IPS-18c (cell line): ENCODE data around the gene FBLN2.
"Not testable (repeated sequence)": the region's sequence is repeated elsewhere in the genome, so short reads cannot be mapped to it uniquely, and the experiment has no call there.

Source experiments
- H3K4me3 ChIP-seq: 2 replicates; pipeline ENCODE4 v1.7.0; 2013; ENCODE audit warnings: low read depth, mild to moderate bottlenecking, low read length, moderate library complexity; ENCODE audit not compliant: insufficient read depth
- H3K9me3 ChIP-seq: one replicate; pipeline ENCODE4 v1.6.1; 2013; ENCODE audit warnings: mild to moderate bottlenecking, low read length, moderate library complexity; ENCODE audit not compliant: control insufficient read depth, insufficient read depth

FBLN2 gene

DNA sequence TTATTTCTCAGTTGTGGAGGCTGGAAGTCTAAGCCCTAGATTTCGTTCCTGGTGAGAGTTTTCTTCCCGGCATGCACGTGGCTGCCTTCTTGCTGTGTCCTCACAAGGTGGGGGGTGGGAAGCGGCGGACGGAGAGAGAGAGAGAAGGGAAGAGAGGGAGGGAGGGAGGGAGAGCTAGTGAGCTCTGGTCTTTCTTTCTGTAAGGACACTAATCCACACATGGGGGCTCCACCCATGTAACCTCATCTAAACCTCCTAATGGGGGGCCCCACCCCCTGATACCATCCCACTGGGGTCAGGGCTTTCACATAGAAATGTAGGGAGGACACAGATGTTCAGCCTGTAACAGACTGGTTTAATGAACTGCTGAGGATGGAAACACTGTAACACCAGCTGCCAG is 7.3 kb downstream of the FBLN2 start:
- Histone ChIP-seq H3K9me3 (no peaks in the 10 kb centered on the region), H3K4me3 (no peak overlapping the region)

DNA sequence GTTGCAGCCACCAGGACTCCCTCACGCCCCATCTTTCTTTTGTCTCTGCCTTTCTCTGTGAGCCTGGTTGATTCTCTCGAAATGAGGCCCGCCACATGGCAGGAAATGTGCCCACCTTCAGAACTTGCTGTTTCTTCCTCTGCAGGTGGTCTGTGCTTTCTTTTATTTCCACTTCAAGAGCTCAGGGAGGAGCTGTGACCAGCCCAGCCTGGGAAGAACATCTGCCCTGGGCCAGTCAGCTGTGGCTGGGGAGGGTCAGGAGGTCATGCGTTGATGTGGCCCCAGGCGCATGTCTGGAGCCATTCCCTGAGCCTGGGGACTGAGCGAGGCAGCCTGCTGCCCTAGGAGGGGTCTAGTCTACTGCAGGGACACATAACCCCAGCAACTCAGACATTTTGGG is 8.0 kb downstream of the FBLN2 start:
- Histone ChIP-seq H3K4me3 (no peak overlapping the region), H3K9me3 (no peaks in the 10 kb centered on the region)

DNA sequence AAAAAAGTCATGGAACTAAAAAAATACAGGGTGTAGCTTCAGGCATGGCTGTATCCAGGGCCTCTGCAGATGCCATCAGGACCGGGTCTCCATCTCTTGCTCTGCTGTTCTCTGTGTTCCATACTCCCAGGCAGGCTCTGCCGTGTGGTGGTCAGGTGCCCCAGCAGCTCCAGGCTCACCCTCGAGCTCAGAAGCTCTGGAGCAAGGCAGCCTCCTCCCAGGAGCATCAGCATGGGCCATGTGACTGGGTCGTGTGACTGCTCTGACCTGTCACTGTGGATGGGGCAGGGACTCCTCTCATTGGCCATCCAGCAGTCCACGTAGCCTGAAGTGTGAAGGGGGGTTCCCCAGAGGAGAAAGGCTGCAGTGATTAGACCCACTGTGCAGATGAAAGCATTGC is 8.5 kb downstream of the FBLN2 start:
- H3K4me3 ChIP-seq = no peak overlapping the region
- H3K9me3 ChIP-seq = no peaks in the 10 kb centered on the region

DNA sequence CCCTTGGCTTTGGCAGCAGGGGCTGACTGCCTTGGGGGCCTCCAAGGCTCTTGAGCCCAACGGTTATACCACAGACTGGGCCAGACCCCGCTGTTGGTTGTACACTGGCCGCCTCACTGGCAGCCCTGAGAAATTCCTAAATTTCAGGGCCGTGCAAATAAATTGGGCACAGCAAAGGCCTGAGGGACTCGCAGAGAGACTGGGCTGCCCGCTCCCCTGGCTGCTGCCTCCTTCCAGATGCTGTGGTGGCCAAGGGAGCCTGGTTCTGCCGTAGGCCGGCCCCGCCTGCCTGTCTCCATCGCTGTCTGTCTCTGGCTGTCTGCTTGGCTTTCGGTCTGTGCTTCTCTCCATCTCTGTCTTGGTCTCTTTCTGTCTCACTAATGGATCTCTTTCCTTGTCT is 9.0 kb downstream of the FBLN2 start:
- Histone ChIP-seq H3K9me3 (no peaks in the 10 kb centered on the region), H3K4me3 (no peak overlapping the region)

DNA sequence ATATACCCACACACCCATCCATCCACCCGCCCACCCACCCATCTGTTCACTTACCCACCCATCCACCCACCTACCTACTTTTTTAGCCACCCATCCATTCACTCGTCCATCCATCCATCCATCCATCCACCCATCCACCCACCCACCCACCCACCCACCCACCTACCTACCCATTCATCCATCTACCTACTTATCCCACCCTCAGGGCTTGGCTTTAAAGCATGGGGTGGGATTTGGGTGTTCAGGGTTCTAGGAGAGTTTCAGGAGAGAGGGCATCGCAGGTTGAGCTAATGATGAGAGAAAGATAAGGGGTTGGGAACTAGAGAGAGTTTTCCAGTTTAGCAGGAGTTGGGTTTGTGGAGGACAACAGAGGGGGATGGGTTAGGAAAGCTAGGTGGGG is 9.7 kb downstream of the FBLN2 start:
- Histone ChIP-seq H3K4me3 (no peak overlapping the region), H3K9me3 (no peaks in the 10 kb centered on the region)

DNA sequence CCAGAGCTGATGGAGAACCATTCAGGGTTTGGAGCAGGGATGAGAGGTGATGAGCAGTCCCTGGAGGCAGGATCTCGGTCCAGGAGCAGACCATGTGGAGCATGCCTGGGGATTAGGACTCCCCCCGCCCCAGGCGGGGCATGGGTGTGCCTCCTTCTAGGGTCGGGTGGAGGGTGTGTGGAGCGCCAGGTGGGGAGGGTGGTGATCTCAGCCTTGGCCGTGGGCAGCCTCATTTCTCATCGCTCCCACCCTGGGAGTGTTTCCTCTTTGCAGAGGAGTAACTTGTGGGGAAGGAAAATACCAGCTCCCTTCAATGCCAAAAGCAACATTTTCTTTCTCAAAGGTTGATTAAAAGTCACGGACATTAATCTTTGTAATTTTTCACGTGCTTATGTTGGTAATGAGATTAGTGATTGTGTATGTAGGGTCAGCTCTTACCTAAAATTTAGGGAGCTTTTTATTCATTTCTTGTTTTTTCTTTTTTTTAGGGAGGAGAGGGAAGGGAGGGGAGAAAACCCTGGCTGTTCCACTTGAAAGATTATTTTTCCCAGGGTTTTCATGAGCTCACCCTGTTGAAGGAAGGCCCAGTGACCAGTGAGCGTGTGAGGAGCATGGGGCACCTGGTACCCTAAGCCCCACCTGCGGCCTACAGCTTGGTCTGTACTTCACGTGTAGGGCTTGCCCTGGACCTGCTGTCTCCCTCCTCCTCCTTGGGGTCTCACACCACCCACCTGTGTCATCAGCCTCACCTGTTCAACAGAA is 11.0 kb downstream of the FBLN2 start:
- no peaks in the 10 kb centered on the region for H3K9me3 ChIP-seq

DNA sequence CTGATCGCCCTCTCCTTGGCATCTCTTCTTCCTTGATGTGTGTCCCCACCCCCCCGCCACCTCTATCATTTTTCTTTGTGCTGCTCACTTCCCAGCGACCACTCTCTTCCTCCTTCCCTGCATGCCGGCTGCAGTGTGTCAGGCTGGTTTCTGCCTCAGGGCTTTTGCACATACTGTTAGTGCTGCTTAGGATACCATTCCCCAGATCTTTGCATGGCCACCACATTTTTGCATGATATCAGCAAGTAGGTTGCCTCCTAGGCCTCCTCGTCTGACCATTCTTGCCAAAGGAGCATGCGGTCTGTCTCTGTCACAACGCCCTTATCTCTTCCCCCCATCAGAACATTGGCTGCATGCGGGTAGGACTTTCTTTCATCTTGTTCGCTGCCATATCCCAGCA is 12.5 kb downstream of the FBLN2 start:
- H3K9me3 ChIP-seq = no peaks in the 10 kb centered on the region
- no peak overlapping the region for H3K4me3 ChIP-seq

More for the DNA sequence above, 11.0 kb downstream of the FBLN2 start:
- H3K4me3 ChIP-seq = no peak overlapping the region

DNA sequence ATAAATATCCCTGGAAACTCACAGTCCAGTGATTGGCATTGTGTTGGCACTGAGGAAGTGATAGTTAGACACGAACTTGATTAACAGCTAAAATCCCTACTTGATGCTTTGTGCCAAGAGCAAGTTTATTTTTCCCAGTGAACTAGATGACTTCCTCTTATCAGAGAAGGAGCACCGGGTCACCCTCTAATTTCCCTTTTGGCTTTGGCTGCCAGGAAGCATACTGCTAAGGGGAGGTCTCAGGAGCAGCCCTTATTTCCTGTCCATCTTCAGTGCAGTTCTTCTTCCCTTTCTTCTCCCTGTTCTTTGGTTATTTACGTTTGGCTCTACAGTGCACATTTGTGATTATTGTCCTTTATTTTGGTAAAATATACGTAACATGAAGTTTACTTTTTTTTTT is 13.0 kb downstream of the FBLN2 start:
- no peak overlapping the region for H3K4me3 ChIP-seq
- H3K9me3 ChIP-seq = no peaks in the 10 kb centered on the region

DNA sequence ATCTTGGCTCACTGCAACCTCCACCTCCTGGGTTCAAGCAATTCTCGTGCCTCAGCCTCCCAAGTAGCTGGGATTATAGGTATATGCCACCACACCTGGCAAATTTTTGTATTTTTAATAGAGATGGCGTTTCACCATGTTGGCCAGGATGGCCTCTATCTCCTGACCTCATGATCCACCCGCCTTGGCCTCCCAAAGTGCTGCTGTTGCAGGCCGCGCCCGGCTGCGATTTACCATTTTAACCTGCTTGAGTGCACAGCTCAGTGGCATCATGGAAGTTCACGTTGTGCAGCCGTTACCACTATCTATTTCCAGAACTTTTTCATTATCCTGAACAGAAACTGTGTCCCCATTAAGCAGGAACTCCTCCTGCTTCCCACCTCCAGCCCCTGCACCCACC is 13.5 kb downstream of the FBLN2 start:
- H3K4me3 ChIP-seq, H3K9me3 ChIP-seq: not testable (repeated sequence)

DNA sequence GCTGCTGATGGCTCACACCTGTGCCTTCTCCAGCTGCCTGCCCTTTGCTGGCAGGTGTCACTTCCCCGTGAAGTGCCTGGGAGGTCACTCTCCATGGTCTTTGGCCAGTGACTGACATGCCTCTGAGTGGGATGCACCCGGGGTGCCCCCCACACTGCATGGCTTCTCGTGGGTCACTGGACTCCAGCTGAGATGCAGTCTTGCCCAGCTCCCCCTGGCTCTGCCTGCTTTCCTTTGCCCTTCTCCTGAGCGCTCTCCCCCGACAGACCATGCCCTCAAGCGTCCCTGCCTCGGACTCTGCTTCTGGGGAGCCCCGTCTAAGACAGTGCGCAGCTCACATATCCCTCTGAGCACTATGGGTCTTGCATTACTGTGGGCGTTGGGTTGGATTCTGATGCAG is 14.4 kb downstream of the FBLN2 start:
- H3K4me3 ChIP-seq = no peak overlapping the region
- H3K9me3 ChIP-seq = no peaks in the 10 kb centered on the region

DNA sequence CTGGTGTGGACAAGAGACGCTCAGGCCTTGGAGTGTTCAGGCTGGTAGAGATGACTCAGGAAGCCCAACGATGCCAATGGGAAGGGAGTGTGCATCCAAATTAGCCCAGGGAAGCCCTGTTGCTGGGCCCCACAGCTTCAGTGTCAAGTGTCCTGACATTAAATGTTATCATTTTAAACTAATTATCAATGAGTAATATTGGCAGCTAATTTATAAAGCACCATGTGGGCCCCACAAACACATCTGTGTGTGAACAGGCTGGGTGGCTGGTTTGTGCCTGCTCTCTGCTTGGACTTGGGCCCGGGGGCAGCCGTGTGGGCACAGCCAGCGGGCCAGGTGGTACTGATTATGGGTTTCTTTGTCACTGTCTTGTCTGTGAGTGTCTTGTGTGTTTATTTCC is 15.0 kb downstream of the FBLN2 start:
- no peak overlapping the region for H3K4me3 ChIP-seq
- H3K9me3 ChIP-seq = no peaks in the 10 kb centered on the region

DNA sequence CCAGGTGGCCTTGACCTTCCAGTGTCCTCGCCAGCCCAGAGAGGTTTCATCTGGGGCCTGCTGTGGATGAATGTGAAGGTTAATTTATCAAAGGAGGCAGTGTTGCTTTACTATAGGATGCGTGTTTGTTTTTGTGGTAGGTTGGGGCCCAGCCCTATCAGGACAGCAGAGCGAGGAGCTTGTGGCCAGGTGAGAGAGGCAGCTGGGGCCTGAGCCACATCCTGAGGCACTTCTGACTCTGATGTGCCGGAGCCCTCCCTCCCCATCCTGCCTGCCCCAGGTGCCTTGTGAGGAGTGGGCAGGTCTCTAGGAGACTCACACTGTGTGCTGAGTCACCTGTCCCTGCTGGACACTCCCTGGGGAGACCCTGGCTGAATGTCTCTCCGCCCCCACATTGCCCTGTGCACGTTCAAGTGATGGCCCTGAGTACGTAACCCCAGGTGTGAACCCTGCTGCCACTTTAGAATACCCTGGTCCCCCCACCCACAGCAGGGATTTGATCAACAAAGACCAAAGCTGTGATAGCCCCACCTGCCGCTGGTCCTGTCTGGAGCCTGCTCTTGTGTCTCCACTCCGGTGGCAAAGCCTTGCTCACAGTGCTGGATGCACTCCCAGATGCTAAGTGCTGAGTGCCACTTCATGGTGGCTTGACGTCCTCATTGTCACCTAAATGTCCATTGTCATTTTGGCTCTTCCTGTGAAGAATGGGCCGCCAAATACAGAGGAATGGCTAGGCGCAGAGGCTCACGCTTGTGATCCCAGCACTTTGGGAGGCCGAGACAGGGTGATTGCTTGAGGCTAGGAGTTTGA is 16.0 kb downstream of the FBLN2 start:
- H3K4me3 ChIP-seq = no peak overlapping the region

DNA sequence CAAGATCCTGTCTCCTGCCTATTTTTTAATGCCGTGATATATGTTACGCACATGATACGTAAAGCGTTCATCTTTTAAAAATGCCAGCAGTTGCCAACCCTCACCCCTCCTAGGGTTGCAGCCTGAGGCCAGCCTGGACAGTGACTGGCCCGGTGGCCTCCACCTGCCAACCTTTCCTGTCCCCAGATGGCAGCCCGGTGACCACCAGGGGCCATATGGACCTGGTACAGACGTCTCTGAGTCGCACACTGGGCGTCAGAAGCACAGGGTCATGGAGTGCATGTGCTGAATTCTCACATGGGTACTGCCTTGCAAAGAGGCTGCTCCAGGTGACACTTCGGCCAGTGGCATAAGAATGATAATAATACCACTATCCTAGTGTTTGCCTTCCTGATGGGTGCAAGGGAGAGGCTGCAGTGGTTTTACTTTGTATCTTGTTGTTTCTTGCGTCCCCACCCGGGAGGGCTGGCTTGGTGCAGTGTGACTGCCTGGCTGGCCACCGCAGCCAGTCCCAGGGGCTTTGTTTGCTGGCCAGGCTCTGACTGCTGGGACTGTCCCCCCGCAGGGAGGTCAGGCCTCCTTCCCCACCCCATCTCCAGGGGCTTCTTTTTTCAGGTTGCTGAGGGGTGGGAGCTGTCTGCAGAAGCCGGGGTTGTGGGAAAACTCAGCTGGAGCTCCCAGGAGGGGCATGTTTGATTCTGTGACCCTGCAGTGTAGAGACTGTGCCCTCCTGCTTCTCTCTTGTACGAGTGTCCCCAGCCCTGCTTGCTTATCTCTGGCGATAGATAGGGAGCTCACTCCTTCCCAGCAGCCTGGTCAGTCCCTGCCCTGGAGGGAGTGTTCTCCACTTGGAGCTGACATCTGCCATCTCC is 16.9 kb downstream of the FBLN2 start:
- no peak overlapping the region for H3K4me3 ChIP-seq
- H3K9me3 ChIP-seq = no peaks in the 10 kb centered on the region

More for the DNA sequence above, 16.0 kb downstream of the FBLN2 start:
- H3K9me3 ChIP-seq = no peaks in the 10 kb centered on the region

DNA sequence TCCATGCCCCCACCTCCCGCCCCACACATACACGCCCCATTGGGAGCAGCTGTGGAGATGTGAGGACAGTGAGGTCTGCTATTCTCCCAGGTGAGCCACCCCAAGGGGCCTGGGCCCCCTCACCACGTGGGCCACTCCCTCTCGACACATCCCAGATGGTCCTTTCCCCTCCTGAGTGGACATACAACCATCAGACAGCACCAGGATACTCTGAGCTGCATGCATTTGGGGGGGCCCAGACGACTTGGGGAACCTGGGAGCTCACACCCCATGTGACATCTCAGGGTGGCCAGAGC is 17.5 kb downstream of the FBLN2 start:
- Histone ChIP-seq H3K9me3 (no peaks in the 10 kb centered on the region), H3K4me3 (no peak overlapping the region)

DNA sequence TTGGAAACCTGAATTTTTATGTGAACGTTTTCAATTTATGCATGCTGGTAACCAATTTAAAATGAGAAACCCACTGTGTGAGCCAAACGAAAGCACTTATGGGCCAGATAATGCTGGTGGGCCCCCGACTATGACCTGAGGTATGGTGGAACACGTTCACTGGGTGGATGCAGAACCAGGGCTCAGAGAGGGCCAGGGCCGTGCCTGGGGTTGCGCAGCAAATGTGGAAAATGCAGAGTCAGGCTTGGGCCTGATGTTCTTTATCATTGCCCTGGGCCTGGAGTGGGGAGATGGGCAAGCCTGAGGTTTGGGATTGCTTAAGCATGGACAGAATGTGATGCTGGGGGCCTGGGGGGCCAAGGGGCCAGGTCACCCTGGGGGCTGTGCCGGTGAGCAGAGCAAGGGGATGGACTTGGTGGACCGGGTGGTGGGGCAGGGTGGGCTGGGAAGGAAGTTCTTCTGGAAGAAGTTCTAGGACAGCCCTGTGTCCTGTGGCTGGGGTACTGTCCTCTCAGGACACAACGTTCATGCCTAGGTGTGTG is 17.9 kb downstream of the FBLN2 start:
- no peaks in the 10 kb centered on the region for H3K9me3 ChIP-seq

DNA sequence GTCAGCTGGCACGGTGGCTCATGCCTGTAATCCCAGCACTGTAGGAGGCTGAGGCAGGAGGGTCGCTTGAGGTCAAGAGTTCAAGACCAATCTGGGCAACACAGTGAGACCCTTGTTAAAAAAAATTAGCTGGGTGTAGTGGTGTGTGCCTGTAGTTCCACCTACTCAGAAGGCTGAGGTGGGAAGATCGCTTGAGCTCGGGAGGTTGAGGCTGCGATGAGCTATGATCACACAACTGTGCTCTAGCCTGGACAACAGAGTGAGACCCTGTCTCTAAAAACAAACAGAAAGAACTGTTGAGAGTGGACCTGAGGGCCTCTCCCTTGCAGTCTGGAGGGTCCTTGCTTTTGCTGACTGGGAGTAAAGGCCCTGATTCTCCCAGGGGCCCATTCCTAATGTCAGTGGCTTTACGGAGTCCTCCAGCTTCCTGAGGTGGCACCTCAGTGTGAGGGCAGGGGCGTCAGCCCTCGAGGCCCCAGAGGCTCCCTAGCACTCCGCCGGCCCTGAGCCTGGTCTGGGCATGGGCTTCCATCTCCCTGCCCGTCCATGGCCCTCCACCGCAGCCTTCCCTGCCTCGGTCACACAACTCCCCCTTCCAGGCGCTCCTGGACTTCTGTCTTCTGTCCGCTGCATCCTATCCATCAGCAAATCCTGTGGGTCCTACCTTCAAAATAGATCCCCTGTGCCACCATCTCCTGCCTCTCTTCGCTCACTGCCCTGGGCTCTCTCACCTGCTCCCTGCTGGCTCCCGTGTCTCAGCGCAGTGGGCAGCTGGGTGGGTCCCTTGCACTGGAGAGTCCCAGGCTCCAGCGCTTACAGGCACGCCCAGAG is 19.0 kb downstream of the FBLN2 start:
- Histone ChIP-seq H3K4me3 (no peak overlapping the region), H3K9me3 (no peaks in the 10 kb centered on the region)

More for the DNA sequence above, 17.9 kb downstream of the FBLN2 start:
- H3K4me3 ChIP-seq = no peak overlapping the region

DNA sequence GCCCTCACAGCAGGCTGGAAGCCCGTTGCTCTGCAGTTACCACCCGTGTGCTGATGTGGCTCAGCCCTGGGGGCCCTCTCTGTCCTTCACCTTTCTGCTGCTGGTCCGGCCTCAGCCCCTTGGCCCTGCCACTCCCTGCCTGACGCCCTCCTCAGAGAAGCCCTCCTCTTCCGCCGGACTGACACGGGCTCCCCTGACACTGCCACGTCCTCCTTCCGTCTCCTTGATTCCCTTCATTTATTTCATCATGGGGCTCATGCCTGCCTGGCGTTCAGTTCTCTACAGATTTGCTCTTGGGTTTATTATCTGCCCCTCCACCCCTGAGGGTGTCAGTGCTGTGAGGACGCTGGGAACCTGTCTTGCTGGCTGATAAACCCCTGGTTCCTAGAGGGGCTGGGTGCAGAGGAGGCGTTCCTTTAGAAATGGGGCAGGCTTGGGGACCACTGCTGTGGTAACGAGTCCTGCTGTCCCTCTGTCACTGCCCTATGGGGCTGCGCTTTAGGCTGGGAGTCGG is 19.6 kb downstream of the FBLN2 start:
- Histone ChIP-seq H3K9me3 (no peaks in the 10 kb centered on the region), H3K4me3 (no peak overlapping the region)
